A549 (cell line): ENCODE results near the gene RPL27A.

Experiments
- CEBPB ChIP-seq, 2 experiments: fragments of >200 bp in 1 of 2; sonication (Bioruptor Twin) in 1 of 2; formaldehyde crosslinking in 1 of 2; IDR thresholded peaks; 2 replicates each; pipeline ENCODE4 v1.6.1; 2012 to 2016
- CTCF ChIP-seq: fragments of >200 bp; sonication (Bioruptor Twin); formaldehyde crosslinking; IDR thresholded peaks from 3 replicates; pipeline ENCODE4 v1.5.1; 2016
- ESRRA ChIP-seq: fragments of 150-350 bp; IDR thresholded peaks from 2 replicates; pipeline ENCODE4 v1.6.1; 2014; ENCODE audit warnings: mild to moderate bottlenecking, low read length, borderline replicate concordance
- FOSL2 ChIP-seq, 2 experiments: fragments of 450-650 bp in 1 of 2; fragments of >200 bp in 1 of 2; sonication (Bioruptor Twin) in 1 of 2; formaldehyde crosslinking; IDR thresholded peaks; 2 replicates each; pipeline versions ENCODE4 v1.5.0 to v1.6.1; 2016 to 2020; ENCODE audit warnings: mild to moderate bottlenecking in 1 of 2, moderate library complexity in 1 of 2
- HDAC2 ChIP-seq: fragments of 200-600 bp; sonication (generic); IDR thresholded peaks from 2 replicates; pipeline ENCODE4 v1.6.1; 2016
- JUN ChIP-seq, 2 experiments: fragments of >200 bp; sonication (Bioruptor Twin); formaldehyde crosslinking; IDR thresholded peaks; 2 replicates in 1 of 2; 3 replicates in 1 of 2; pipeline ENCODE4 v1.6.1; 2016 to 2017
- JUNB ChIP-seq: fragments of >200 bp; sonication (Bioruptor Twin); formaldehyde crosslinking; IDR thresholded peaks from 2 replicates; pipeline ENCODE4 v1.6.1; 2016
- NFE2L2 ChIP-seq: fragments of 150-350 bp; conservative IDR thresholded peaks from 2 replicates; pipeline ENCODE4 v1.6.1; 2014; ENCODE audit warnings: low read length
- POLR2A ChIP-seq: IDR thresholded peaks from 2 replicates; pipeline ENCODE4 v1.6.1; 2012; ENCODE audit warnings: mild to moderate bottlenecking, low read length
- RFX5 ChIP-seq: fragments of 450-650 bp; IDR thresholded peaks from 2 replicates; pipeline ENCODE4 v1.7.1; 2014; ENCODE audit warnings: antibody characterized with exemption, mild to moderate bottlenecking, moderate library complexity
- TF ChIP-seq, protein P1 (sequence below): fragments of 200-600 bp; sonication (generic); IDR thresholded peaks from 2 replicates; pipeline ENCODE4 v1.6.1; 2016; ENCODE audit warnings: antibody characterized with exemption, mild to moderate bottlenecking, moderate library complexity
- TF ChIP-seq, protein P2 (sequence below): fragments of 150-350 bp; IDR thresholded peaks from 2 replicates; pipeline ENCODE4 v1.6.1; 2014; ENCODE audit warnings: low read depth, mild to moderate bottlenecking, low read length

DNA sequence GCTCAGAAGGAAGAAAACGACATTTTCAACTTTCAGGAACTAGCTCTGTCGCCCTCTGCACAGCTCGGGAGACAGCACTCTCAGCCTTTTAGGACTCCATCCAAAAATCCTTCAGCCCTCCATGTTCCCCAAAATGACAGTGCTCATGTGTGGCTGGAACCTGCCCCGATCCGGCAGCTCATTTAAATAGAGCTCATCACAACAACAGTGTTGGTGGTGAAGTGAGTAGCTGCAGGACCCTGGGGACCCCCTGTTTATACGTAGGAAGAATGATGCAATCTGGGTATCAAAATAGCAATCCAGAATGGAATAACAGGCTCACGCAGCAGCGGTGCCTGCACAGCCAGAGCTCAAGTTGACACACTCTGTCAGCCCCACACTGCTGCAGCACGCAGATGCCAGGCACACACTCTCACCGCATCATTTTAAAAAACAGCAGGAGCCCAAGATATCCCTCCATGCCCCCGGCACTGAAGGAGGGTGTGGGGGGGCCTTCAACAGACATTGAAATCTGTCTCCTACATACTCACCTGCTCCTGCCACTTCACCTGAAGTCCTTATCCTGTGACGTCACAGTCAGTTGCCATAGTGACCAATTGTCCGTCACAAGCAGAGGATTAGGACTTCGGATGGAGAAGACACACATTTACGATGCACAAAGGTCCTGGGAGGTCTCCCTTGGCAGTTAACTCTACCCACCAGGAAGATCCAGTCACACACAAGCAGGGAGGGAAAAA, 24.1 kb upstream of the RPL27A start:
- TF ChIP-seq CTCF (no peak), RFX5 (no peak), NFE2L2 (no peak), POLR2A (no peak), JUN (IDR thresholded peaks at IDR 0.05) (no peak), CEBPB (IDR thresholded peaks at IDR 0.05) (no peak), ESRRA (no peak), JUNB (no peak), FOSL2 (IDR thresholded peaks at IDR 0.05) (no peak), FOSL2 (CRISPR knock-in tag; IDR thresholded peaks at IDR 0.05) (no peak), HDAC2 (no peak)
- TF ChIP-seq, protein P1, sequence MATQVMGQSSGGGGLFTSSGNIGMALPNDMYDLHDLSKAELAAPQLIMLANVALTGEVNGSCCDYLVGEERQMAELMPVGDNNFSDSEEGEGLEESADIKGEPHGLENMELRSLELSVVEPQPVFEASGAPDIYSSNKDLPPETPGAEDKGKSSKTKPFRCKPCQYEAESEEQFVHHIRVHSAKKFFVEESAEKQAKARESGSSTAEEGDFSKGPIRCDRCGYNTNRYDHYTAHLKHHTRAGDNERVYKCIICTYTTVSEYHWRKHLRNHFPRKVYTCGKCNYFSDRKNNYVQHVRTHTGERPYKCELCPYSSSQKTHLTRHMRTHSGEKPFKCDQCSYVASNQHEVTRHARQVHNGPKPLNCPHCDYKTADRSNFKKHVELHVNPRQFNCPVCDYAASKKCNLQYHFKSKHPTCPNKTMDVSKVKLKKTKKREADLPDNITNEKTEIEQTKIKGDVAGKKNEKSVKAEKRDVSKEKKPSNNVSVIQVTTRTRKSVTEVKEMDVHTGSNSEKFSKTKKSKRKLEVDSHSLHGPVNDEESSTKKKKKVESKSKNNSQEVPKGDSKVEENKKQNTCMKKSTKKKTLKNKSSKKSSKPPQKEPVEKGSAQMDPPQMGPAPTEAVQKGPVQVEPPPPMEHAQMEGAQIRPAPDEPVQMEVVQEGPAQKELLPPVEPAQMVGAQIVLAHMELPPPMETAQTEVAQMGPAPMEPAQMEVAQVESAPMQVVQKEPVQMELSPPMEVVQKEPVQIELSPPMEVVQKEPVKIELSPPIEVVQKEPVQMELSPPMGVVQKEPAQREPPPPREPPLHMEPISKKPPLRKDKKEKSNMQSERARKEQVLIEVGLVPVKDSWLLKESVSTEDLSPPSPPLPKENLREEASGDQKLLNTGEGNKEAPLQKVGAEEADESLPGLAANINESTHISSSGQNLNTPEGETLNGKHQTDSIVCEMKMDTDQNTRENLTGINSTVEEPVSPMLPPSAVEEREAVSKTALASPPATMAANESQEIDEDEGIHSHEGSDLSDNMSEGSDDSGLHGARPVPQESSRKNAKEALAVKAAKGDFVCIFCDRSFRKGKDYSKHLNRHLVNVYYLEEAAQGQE: no peak
- TF ChIP-seq, protein P2, sequence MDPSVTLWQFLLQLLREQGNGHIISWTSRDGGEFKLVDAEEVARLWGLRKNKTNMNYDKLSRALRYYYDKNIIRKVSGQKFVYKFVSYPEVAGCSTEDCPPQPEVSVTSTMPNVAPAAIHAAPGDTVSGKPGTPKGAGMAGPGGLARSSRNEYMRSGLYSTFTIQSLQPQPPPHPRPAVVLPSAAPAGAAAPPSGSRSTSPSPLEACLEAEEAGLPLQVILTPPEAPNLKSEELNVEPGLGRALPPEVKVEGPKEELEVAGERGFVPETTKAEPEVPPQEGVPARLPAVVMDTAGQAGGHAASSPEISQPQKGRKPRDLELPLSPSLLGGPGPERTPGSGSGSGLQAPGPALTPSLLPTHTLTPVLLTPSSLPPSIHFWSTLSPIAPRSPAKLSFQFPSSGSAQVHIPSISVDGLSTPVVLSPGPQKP: no peak
